ENCODE measurements around the gene MECR.

DNA sequence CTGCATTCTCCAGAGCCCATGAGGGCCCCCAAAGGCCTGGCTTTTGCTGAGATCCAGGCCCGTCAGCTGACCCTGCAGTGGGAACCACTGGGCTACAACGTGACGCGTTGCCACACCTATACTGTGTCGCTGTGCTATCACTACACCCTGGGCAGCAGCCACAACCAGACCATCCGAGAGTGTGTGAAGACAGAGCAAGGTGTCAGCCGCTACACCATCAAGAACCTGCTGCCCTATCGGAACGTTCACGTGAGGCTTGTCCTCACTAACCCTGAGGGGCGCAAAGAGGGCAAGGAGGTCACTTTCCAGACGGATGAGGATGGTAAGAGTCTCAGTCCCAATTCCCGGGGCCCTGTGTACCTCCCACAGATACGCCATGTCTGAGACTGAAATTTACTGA, 44.7 kb upstream of the MECR start:
- TF ChIP-seq, protein P1, sequence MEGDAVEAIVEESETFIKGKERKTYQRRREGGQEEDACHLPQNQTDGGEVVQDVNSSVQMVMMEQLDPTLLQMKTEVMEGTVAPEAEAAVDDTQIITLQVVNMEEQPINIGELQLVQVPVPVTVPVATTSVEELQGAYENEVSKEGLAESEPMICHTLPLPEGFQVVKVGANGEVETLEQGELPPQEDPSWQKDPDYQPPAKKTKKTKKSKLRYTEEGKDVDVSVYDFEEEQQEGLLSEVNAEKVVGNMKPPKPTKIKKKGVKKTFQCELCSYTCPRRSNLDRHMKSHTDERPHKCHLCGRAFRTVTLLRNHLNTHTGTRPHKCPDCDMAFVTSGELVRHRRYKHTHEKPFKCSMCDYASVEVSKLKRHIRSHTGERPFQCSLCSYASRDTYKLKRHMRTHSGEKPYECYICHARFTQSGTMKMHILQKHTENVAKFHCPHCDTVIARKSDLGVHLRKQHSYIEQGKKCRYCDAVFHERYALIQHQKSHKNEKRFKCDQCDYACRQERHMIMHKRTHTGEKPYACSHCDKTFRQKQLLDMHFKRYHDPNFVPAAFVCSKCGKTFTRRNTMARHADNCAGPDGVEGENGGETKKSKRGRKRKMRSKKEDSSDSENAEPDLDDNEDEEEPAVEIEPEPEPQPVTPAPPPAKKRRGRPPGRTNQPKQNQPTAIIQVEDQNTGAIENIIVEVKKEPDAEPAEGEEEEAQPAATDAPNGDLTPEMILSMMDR (IDR thresholded peaks at IDR 0.05) = no peak
- TF ChIP-seq FOXM1 (IDR thresholded peaks at IDR 0.05; ENCODE audit: low read depth) (no peak), CHD2 (IDR thresholded peaks at IDR 0.05; ENCODE audit: low read length, partially characterized antibody) (no peak), RFX5 (IDR thresholded peaks at IDR 0.05; ENCODE audit: low read length) (no peak), TAF1 (IDR thresholded peaks at IDR 0.05; ENCODE audit: borderline replicate concordance, low read depth, low read length) (no peak), ELF1 (IDR thresholded peaks at IDR 0.05) (no peak)
- TF ChIP-seq, protein P2, sequence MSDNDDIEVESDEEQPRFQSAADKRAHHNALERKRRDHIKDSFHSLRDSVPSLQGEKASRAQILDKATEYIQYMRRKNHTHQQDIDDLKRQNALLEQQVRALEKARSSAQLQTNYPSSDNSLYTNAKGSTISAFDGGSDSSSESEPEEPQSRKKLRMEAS (IDR thresholded peaks at IDR 0.05; ENCODE audit: low read depth) = no peak
- TF ChIP-seq, protein P3, sequence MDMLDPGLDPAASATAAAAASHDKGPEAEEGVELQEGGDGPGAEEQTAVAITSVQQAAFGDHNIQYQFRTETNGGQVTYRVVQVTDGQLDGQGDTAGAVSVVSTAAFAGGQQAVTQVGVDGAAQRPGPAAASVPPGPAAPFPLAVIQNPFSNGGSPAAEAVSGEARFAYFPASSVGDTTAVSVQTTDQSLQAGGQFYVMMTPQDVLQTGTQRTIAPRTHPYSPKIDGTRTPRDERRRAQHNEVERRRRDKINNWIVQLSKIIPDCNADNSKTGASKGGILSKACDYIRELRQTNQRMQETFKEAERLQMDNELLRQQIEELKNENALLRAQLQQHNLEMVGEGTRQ (IDR thresholded peaks at IDR 0.05; ENCODE audit: borderline replicate concordance, low read depth, low read length) = no peak
